ENCODE measurements around the gene TBC1D22B. TPM values are rescaled to one million over a fixed set of nuclear protein-coding genes. Genes with fewer than 3 reads are reported as not detected.

Gene TBC1D22B
- total RNA-seq (2022; extraction: Qiagen RNA extraction): 4.5 to 6.0 TPM (median 5.6 TPM) in 5 replicates

GRCh38 chr6:37257634-37258404 lies at the start of gene TBC1D22B, which contains the start of gene TMEM217:
Gene TBC1D22B (plus strand): TSS chr6:37257772. CDS start chr6:37257918, 146 bp downstream.
Gene TMEM217 (minus strand): TSS chr6:37258144. CDS start chr6:37219030, 39,114 bp downstream.

GRCh38 chr6:37353761-37354525 lies 96.4 kb downstream of the TBC1D22B start, which contains the start of gene RNF8:
Gene RNF8 (plus strand): TSS chr6:37353983. CDS start chr6:37354165, 182 bp downstream.

Other genes starting within 250 kb of the TBC1D22B start
- gene PIM1, start 87.6 kb upstream of the TBC1D22B start, total RNA-seq (2022; extraction: Qiagen RNA extraction): 10.2 to 15.0 TPM (median 13.7 TPM) in 5 replicates
- 0.35 to 1.1 TPM (median 0.60 TPM) in 5 replicates for gene TMEM217, start 372 bp downstream of the TBC1D22B start, total RNA-seq (2022; extraction: Qiagen RNA extraction)
- 21.7 to 29.5 TPM (median 27.3 TPM) in 5 replicates for gene RNF8, start 96.2 kb downstream of the TBC1D22B start, total RNA-seq (2022; extraction: Qiagen RNA extraction)
- 14.5 to 17.7 TPM (median 17.1 TPM) in 5 replicates for gene CMTR1, start 175.4 kb downstream of the TBC1D22B start, total RNA-seq (2022; extraction: Qiagen RNA extraction)
- gene CCDC167, start 242.1 kb downstream of the TBC1D22B start, total RNA-seq (2022; extraction: Qiagen RNA extraction): 37.5 to 52.4 TPM (median 40.4 TPM) in 5 replicates

Measured in A549 treated with dexamethasone at 1 μM for 4 hours (cell line).